GM12878 (cell line): ENCODE measurements around the gene SAYSD1. TPM values are rescaled to one million over a fixed set of nuclear protein-coding genes. Genes with fewer than 3 reads are reported as not detected.

Experiments used
- ATAC-seq: fragments of 200-7000 bp; cut with Tn5 transposase; 3 replicates; pipeline ENCODE4 v1.9.1; 2020; ENCODE audit warnings: mild to moderate bottlenecking, moderate library complexity
- BruUV-seq: library from RNA; stranded (reverse); fragments of 400-500 nt; replicated peaks from 2 replicates; lab custom pipeline; 2021; lab: Mats Ljungman, UMichigan
- CTCF ChIA-PET: fragments of 300-600 bp; sonication (Branson Sonifier 250); formaldehyde crosslinking; extraction: SDS; loops from one replicate; lab custom pipeline; 2021; ENCODE audit warnings: inconsistent platforms; lab: Yijun Ruan, JAX
- POLR2A ChIA-PET: fragments of 350-600 bp; formaldehyde crosslinking; extraction: SDS; loops from one replicate; lab custom pipeline; 2021; ENCODE audit warnings: inconsistent platforms; lab: Charles Lee
- RAD21 ChIA-PET: fragments of 300-600 bp; sonication (Branson Sonifier 250); formaldehyde crosslinking; loops from one replicate; lab custom pipeline; 2023; ENCODE audit warnings: antibody characterized with exemption; ENCODE audit not compliant: unreplicated experiment; lab: Charles Lee
- SMC1A ChIA-PET: fragments of 300-600 bp; sonication (Branson Sonifier 250); formaldehyde crosslinking; loops from one replicate; lab custom pipeline; 2023; ENCODE audit not compliant: unreplicated experiment, uncharacterized antibody; lab: Charles Lee
- DNase-seq: peaks from one replicate; pipeline ENCODE4 v3.0.0-alpha.2; 2011; ENCODE audit warnings: low read depth, low spot score
- FAIRE-seq: peaks from 3 replicates; lab custom pipeline; 2011; peaks lifted over from hg19 to GRCh38; lab: Jason Lieb, UNC
- H2AFZ ChIP-seq: 2 replicates; pipeline ENCODE4 v1.6.0; 2011; ENCODE audit warnings: low read depth, low read length, control low read depth; ENCODE audit not compliant: control insufficient read depth
- H3K27ac ChIP-seq: 2 replicates; pipeline ENCODE4 v1.5.1; 2011; ENCODE audit warnings: control low read depth; ENCODE audit not compliant: control insufficient read depth, insufficient read depth
- H3K27me3 ChIP-seq, 2 experiments: replicated peaks in 1 of 2; 2 replicates each; pipeline versions ENCODE4 v1.6.0 to v1.6.1; 2011; ENCODE audit warnings: low read length in 1 of 2; ENCODE audit not compliant: control insufficient read depth in 2 of 2, insufficient read depth in 2 of 2
- H3K36me3 ChIP-seq, 2 experiments: 2 replicates each; pipeline ENCODE4 v1.5.1; 2011; ENCODE audit warnings: low read length in 1 of 2; ENCODE audit not compliant: control insufficient read depth in 2 of 2, insufficient read depth in 2 of 2
- H3K4me1 ChIP-seq: 2 replicates; pipeline ENCODE4 v1.6.1; 2011; ENCODE audit warnings: mild to moderate bottlenecking, low read length, moderate library complexity, mixed read lengths; ENCODE audit not compliant: control insufficient read depth, insufficient read depth
- H3K4me2 ChIP-seq: 2 replicates; pipeline ENCODE4 v1.6.0; 2011; ENCODE audit warnings: control low read depth; ENCODE audit not compliant: control insufficient read depth, insufficient read depth
- H3K4me3 ChIP-seq: fragments of 200-600 bp; sonication (generic); 2 replicates; pipeline ENCODE4 v1.5.1; 2016
- H3K79me2 ChIP-seq: 2 replicates; pipeline ENCODE4 v1.6.0; 2011; ENCODE audit warnings: low read length; ENCODE audit not compliant: control insufficient read depth, insufficient read depth
- H3K9ac ChIP-seq: 2 replicates; pipeline ENCODE4 v1.8.0; 2011; ENCODE audit warnings: low read length, control low read depth, mixed read lengths; ENCODE audit not compliant: control insufficient read depth, insufficient read depth
- H3K9me3 ChIP-seq: replicated peaks from 3 replicates; pipeline ENCODE4 v1.5.1; 2011; ENCODE audit warnings: mild to moderate bottlenecking, low read length; ENCODE audit not compliant: control insufficient read depth, insufficient read depth
- H4K20me1 ChIP-seq: 2 replicates; pipeline ENCODE4 v1.6.0; 2011; ENCODE audit not compliant: control insufficient read depth, insufficient read depth
- BCL3 ChIP-seq: IDR thresholded peaks from 2 replicates; pipeline ENCODE4 v1.6.1; 2011; ENCODE audit warnings: borderline replicate concordance, low read depth, mild to moderate bottlenecking, moderate library complexity, low read length; ENCODE audit not compliant: insufficient read depth, poor library complexity, severe bottlenecking
- BHLHE40 ChIP-seq, 2 experiments: fragments of 450-650 bp in 1 of 2; IDR thresholded peaks; 2 replicates each; pipeline ENCODE4 v1.6.1; 2011 to 2017; ENCODE audit warnings: low read depth in 2 of 2, borderline replicate concordance in 1 of 2, improper control_type of control experiment in 1 of 2, low read length in 1 of 2, mild to moderate bottlenecking in 1 of 2
- CTCF ChIP-seq, 3 experiments: IDR thresholded peaks in 2 of 3; conservative IDR thresholded peaks in 1 of 3; 2 replicates each; pipeline ENCODE4 v1.5.1; 2011; ENCODE audit warnings: low read depth in 3 of 3, low read length in 3 of 3, mild to moderate bottlenecking in 3 of 3, control low read depth in 2 of 3, moderate library complexity in 2 of 3, inconsistent platforms in 1 of 3, mixed read lengths in 1 of 3; ENCODE audit not compliant: control insufficient read depth in 2 of 3, insufficient read depth in 1 of 3; ENCODE audit errors: extremely low read depth in 1 of 3
- ETV6 ChIP-seq, 2 experiments: fragments of 450-650 bp in 1 of 2; IDR thresholded peaks in 1 of 2; conservative IDR thresholded peaks in 1 of 2; 2 replicates each; pipeline ENCODE4 v1.6.1; 2014; ENCODE audit warnings: antibody characterized with exemption in 1 of 2, borderline replicate concordance in 1 of 2, low read depth in 1 of 2, mild to moderate bottlenecking in 1 of 2, moderate library complexity in 1 of 2
- GABPA ChIP-seq: IDR thresholded peaks from 2 replicates; pipeline ENCODE4 v1.6.1; 2014; ENCODE audit warnings: antibody characterized with exemption, low read depth, mild to moderate bottlenecking, inconsistent platforms
- HDAC2 ChIP-seq: fragments of 200-600 bp; sonication (generic); IDR thresholded peaks from 2 replicates; pipeline ENCODE4 v1.6.1; 2017
- MXI1 ChIP-seq: fragments of 150-350 bp; IDR thresholded peaks from 2 replicates; pipeline ENCODE4 v1.6.1; 2011; ENCODE audit warnings: low read depth, mild to moderate bottlenecking, inconsistent platforms, low read length, improper control_type of control experiment
- NBN ChIP-seq: fragments of 450-650 bp; IDR thresholded peaks from 2 replicates; pipeline ENCODE4 v1.6.1; 2016
- POLR2AphosphoS5 ChIP-seq: IDR thresholded peaks from 2 replicates; pipeline ENCODE4 v1.6.1; 2011; ENCODE audit warnings: mild to moderate bottlenecking, low read length, inconsistent platforms
- SIN3A ChIP-seq: IDR thresholded peaks from 2 replicates; pipeline ENCODE4 v1.6.1; 2012; ENCODE audit warnings: low read depth, low read length, improper control_type of control experiment
- ZBTB33 ChIP-seq: fragments of 450-650 bp; IDR thresholded peaks from 2 replicates; pipeline ENCODE4 v1.6.1; 2017; ENCODE audit warnings: mild to moderate bottlenecking
- WGBS: methylation state at CpG from one replicate; pipeline ENCODE4 v1.1.6; 2016; ENCODE audit warnings: low lambda C conversion rate; ENCODE audit not compliant: insufficient replicate concordance, insufficient coverage; ENCODE audit errors: missing lambda C conversion rate; 5-methylcytosine and 5-hydroxymethylcytosine counted together
- in situ Hi-C: fragments of 300-500 bp; cut with MboI; formaldehyde crosslinking; loops from 9 replicates; pipeline ENCODE4 v1.14.3; 2018; ENCODE audit warnings: mixed read lengths
- intact Hi-C: fragments of 100-400 bp; cut with micrococcal nuclease; formaldehyde crosslinking; loops from one replicate; pipeline ENCODE4 v1.14.2; 2022; ENCODE audit not compliant: unreplicated experiment
- polyA plus RNA-seq, 11 experiments: library from polyadenylated mRNA; depleted of rRNA in 4 of 11; unstranded in 6 of 11; stranded (reverse) in 5 of 11; fragments of >200 nt; fragmentation: Nextera tagmentation in 4 of 11; fragmentation: Illumina TruSeq in 1 of 11; extraction: Ambion mirVana in 4 of 11; extraction: Trizol in 1 of 11; gene quantifications; 1 replicate in 1 of 11; 2 replicates in 10 of 11; pipeline versions ENCODE4 v1.2.1 to v1.2.3, GENCODE V29; 2011 to 2016; ENCODE audit warnings: inconsistent platforms in 2 of 11, missing spikeins in 2 of 11, low read depth in 1 of 11
- total RNA-seq, 4 experiments: library from RNA; depleted of rRNA in 3 of 4; stranded (reverse); fragments of >200 nt in 3 of 4; fragmentation: Illumina TruSeq in 1 of 4; extraction: Trizol in 1 of 4; gene quantifications; 2 replicates each; pipeline versions ENCODE4 v1.2.1 to v1.2.3, GENCODE V29; 2013 to 2021

Gene SAYSD1
- total and polyA plus RNA-seq, 10 of the 15 experiments (the other 5 are each of a cell fraction or from before 2014, with no cell fraction given) = 1.5 to 7.3 (median 6.4) TPM

GRCh38 chr6:39063526-39063925 is 51.5 kb downstream of the SAYSD1 start:
- Histone ChIP-seq H4K20me1 (no peaks in the 10 kb centered on the region), H2AFZ (no peak overlapping the region), H3K9me3 (no peaks in the 10 kb centered on the region), H3K79me2 (no peaks in the 10 kb centered on the region), H3K36me3 (no peaks in the 10 kb centered on the region), H3K27ac (no peak overlapping the region), H3K4me1 (no peaks in the 10 kb centered on the region), H3K4me3 (no peak overlapping the region), H3K27me3 (peaks cover 0 to 6% of the 10 kb centered on the region in 2 experiments; a peak in 3 of 4 replicates), H3K9ac (no peak overlapping the region), H3K4me2 (no peak overlapping the region)
- POLR2A ChIA-PET = no interaction called here
- ATAC-seq = no peak
- DNase-seq = no peak
- in situ Hi-C loops = no loop called here
- CTCF ChIA-PET = no interaction called here
- no peak for FAIRE-seq
- no TSS peak for BruUV-seq
- TF ChIP-seq HDAC2 (no peak), ETV6 (conservative IDR thresholded peaks at IDR 0.05 in 1 of 2, IDR thresholded peaks at IDR 0.05 in 1 of 2; ENCODE audit: borderline replicate concordance in 1 of 2, low read depth in 1 of 2) (no peak), POLR2AphosphoS5 (no peak), BCL3 (no peak), ZBTB33 (no peak), CTCF (IDR thresholded peaks at IDR 0.05 in 2 of 3, conservative IDR thresholded peaks at IDR 0.05 in 1 of 3; ENCODE audit: control insufficient read depth in 2 of 3, extremely low read depth in 1 of 3, insufficient read depth in 1 of 3, low read depth in 3 of 3, low read length in 3 of 3) (no peak), BHLHE40 (IDR thresholded peaks at IDR 0.05; ENCODE audit: borderline replicate concordance in 1 of 2, low read depth in 2 of 2, low read length in 1 of 2) (no peak), GABPA (no peak), MXI1 (no peak), NBN (no peak), SIN3A (no peak)
- WGBS = 0% methylated on average over 1 of the region's 1 CpG
- intact Hi-C loops = no loop called here
- SMC1A ChIA-PET = no interaction called here
- RAD21 ChIA-PET = no interaction called here
